ENCODE data around the gene ADGRA1. TPM values are rescaled to one million over a fixed set of nuclear protein-coding genes. Genes with fewer than 3 reads are reported as not detected.

ADGRA1 gene
- total RNA-seq, 1 donor from 2014 or later: not detected

DNA sequence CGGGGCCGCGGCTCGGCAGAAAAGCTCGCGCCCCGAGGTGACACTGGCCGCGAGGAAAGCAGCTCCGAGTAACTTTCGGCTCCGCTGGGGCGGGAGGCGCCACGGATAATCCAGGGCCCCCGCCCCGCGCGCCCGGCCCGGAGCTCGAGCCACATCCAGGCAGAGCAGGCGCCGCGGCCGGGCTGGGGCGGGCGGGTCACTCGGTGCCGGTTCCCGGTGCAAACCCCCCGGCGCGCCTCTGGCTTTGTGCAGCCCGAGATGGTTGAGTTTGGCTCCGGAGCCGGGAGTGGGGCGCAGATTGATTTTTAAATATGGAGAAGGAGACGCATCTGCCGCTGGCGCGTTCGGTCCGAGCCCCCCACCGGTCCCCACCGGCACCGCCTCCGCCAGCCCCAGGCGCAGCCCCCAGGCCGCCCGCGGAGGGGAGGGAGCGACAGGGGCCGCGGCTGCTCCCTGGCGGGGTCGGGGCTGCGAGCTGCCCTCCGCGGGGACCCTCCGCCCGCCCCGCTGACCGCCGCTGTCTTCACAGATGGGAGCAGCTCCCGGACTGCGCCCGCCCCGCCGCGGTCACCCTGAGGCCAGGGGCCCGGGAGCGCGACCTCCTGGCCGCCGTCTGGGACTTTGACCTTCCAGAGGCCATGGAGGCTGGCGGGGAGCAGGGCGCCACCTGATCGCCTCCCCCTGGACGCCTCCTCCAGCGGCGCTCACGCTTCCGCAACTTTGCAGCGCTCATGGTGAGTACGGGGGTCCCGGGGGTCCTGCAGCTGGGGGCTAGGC, 643 bp downstream of the ADGRA1 start:
- no peak for DNase-seq
- H3K4me1 Mint-ChIP-seq: no peaks in the 10 kb centered on the region

DNA sequence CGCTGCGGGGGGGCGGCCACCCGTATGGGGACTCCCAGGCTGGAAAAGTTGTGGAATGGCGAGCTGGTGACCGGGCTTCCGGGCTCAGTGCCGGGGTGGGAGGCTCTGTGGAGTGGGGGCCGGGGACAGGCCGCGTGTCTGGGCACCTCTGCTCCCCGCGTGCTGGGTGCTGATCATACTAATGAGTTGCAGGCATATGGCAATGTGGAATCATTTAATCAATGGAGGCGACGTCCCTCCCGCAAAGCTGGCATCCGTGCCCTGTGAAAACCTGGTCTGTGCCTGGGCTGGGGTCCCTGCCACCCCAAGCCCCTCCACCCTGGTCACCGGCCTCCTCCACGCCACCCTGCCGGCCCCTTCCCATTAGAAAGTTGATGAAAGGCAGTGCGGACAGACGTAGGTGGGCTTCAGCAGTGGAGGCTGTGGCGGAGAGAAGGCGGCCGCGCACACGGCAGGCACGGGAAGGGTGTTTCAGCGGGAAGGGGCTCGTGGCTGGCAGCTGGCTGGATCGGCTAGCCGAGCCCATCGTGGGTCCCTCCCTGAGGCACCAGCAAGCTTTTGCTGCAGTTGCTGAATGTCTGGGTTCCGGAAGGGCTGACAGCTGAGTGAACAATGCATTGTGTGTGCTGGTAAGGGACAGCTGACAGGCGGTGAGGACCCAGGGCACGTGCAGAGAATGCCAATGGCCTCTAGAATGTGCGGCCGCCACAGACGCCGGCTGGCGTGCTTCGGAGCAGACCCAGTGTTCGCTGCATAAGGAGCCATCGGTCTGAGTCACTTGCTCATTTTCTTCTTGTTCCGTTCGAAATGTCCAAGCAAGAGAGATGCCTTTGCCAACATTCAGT, 1.5 kb downstream of the ADGRA1 start:
- H3K9me3 Mint-ChIP-seq: no peaks in the 10 kb centered on the region
- intact Hi-C loops (cut with micrococcal nuclease): no loop called here
- peaks cover 13% of the 10 kb centered on the region for H3K27me3 Mint-ChIP-seq
- H3K4me3 Mint-ChIP-seq: no peak overlapping the region
- H3K4me1 Mint-ChIP-seq: no peaks in the 10 kb centered on the region
- DNase-seq: no peak
- H3K36me3 Mint-ChIP-seq (ENCODE audit: low read depth): no peaks in the 10 kb centered on the region
- no peak overlapping the region for H3K27ac Mint-ChIP-seq

More for the DNA sequence above, 643 bp downstream of the ADGRA1 start:
- Mint-ChIP-seq H3K36me3 (ENCODE audit: low read depth) (no peaks in the 10 kb centered on the region), H3K4me3 (no peak overlapping the region), H3K27me3 (peaks cover 13% of the 10 kb centered on the region), H3K27ac (no peak overlapping the region), H3K9me3 (no peaks in the 10 kb centered on the region)
- intact Hi-C loops (cut with micrococcal nuclease): no loop called here

DNA sequence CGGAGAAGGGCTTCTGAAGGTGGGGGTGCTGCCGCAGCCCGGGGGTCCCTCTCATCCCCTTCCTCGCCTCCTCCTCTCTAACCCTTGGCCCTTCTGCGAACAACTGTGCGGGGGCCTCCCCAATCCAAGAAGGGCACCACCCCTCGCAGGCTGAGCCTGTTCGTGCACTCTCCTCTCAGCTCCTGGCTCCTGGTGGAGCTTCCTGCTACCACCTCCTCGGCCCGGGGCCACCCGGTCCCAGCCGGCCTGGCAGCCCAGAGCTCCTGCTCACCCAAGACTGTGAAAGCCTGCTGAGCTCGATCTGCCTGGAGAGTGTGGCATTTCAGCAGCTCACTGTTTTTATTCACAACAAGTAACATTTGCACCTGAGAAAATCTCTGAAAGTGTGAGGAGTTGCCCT, 2.4 kb downstream of the ADGRA1 start:
- no peaks in the 10 kb centered on the region for H3K9me3 Mint-ChIP-seq
- intact Hi-C loops (cut with micrococcal nuclease): no loop called here
- no peak overlapping the region for H3K27ac Mint-ChIP-seq
- H3K4me1 Mint-ChIP-seq: no peaks in the 10 kb centered on the region
- no peaks in the 10 kb centered on the region for H3K36me3 Mint-ChIP-seq (ENCODE audit: low read depth)
- peaks cover 13% of the 10 kb centered on the region for H3K27me3 Mint-ChIP-seq
- H3K4me3 Mint-ChIP-seq: no peak overlapping the region
- no peak for DNase-seq

DNA sequence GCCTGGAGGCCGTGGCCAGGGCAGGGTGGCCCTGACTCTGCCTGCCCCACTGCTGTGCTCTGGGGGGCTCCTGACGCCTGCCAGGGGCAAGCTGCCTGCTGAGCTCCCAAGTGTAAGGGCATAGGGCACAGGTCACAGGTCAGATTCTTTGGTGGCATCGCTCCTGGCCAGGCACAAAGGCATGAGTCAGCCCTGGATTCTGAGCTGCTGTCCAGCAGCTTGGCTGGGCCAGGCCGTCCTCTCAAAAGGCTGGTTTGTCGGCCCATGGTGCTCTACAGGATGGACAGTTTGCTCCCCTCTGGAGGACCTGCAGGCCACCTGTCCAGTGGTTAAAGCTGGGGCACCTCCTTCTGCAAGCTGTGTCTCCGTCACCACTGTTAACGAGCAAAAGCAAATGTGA, 2.9 kb downstream of the ADGRA1 start:
- peaks cover 13% of the 10 kb centered on the region for H3K27me3 Mint-ChIP-seq
- intact Hi-C loops (cut with micrococcal nuclease): no loop called here
- H3K4me1 Mint-ChIP-seq: no peaks in the 10 kb centered on the region
- H3K36me3 Mint-ChIP-seq (ENCODE audit: low read depth): no peaks in the 10 kb centered on the region
- no peak for DNase-seq
- H3K4me3 Mint-ChIP-seq: no peak overlapping the region
- H3K9me3 Mint-ChIP-seq: no peaks in the 10 kb centered on the region
- H3K27ac Mint-ChIP-seq: no peak overlapping the region

DNA sequence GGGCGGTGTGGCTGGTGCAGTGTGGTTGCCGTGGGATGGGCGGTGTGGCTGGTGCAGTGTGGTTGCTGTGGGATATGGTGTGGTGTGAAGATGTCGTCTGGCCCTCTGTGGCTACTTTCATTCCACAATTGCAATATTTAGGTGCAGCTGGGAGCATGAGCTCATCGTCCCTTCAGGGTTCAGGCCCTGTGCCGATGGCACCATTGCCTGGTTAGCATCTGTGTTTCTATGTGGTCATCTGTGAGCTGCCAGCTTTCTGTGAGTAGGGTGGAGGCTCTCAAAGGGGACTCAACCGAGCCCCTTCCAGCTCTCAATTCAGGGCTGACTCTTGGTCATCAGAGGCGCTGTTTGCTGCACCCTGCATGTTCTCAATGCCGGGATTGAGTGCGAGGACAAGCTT, 3.6 kb downstream of the ADGRA1 start:
- Mint-ChIP-seq H3K9me3 (no peaks in the 10 kb centered on the region), H3K4me1 (no peaks in the 10 kb centered on the region), H3K36me3 (ENCODE audit: low read depth) (no peaks in the 10 kb centered on the region), H3K27ac (no peak overlapping the region), H3K4me3 (no peak overlapping the region), H3K27me3 (peaks cover 13% of the 10 kb centered on the region)
- no peak for DNase-seq
- intact Hi-C loops (cut with micrococcal nuclease): no loop called here

DNA sequence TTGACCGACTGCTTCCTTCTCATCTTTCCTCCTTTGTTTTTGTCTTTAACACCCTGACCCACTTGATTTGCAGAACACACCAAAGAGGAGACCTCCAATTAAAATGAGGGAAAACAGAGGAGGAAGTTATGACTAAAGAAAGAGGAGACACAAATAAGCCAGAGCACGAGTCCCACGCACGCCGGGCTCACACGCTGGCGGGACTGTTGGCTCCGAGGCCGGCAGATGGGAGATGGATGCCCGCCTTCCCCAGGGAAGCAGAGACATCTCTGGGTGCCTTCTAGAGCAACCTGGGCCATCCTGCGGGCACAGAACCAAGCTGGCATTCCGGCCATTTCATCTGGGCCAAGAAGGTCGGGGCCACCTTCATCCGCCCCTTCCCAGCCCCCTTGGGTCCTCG, 5.6 kb downstream of the ADGRA1 start:
- H3K36me3 Mint-ChIP-seq (ENCODE audit: low read depth): no peaks in the 10 kb centered on the region
- no peak overlapping the region for H3K4me3 Mint-ChIP-seq
- no peaks in the 10 kb centered on the region for H3K4me1 Mint-ChIP-seq
- intact Hi-C loops (cut with micrococcal nuclease): no loop called here
- DNase-seq: no peak
- H3K27ac Mint-ChIP-seq: no peak overlapping the region
- H3K27me3 Mint-ChIP-seq: peaks cover 6% of the 10 kb centered on the region
- H3K9me3 Mint-ChIP-seq: no peaks in the 10 kb centered on the region

DNA sequence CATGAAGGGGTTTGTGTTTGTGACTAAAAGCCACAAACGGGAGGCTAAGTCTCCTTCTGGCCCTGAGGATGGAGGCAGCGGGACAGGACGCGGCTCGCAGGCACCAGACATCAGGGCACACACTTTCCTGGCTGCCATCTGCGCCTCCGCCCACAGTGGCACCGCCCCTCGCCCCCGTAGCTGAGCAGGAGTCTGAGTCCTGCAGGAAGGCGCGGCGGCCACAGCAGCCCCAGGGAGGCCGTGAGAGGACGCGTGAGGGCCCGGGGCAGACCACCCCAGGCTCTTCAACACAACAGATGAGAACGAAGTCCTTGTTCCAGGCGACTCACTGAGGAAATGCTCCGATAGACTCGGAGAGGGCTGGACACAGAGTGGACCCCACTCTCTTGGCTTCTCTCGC, 6.6 kb downstream of the ADGRA1 start:
- Mint-ChIP-seq H3K27ac (no peak overlapping the region), H3K9me3 (no peaks in the 10 kb centered on the region), H3K4me1 (no peaks in the 10 kb centered on the region), H3K4me3 (no peak overlapping the region), H3K36me3 (ENCODE audit: low read depth) (no peaks in the 10 kb centered on the region), H3K27me3 (peaks cover 4% of the 10 kb centered on the region)
- intact Hi-C loops (cut with micrococcal nuclease): no loop called here
- DNase-seq: no peak

DNA sequence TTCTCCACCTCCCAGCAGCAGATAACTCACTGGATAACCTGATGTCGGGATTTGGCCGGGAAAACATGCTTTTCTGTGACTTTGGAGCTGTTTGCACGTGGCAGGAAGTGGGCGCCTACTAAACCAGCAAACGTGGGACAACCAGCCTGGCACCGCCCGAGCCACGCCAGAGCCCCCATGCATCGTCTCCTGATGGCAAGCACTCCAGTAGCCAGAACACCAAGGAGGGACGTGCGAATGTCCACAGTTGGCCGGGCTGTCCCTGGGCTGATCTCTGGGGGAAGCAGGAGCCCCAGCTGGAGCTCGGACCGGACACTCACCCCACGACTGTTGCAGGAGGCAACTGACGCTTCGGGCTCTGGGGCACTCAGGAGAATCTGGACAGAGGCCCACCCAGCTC, 7.1 kb downstream of the ADGRA1 start:
- Mint-ChIP-seq H3K27me3 (peaks cover 4% of the 10 kb centered on the region), H3K4me3 (no peak overlapping the region), H3K27ac (no peak overlapping the region), H3K9me3 (no peaks in the 10 kb centered on the region), H3K36me3 (ENCODE audit: low read depth) (no peaks in the 10 kb centered on the region), H3K4me1 (no peaks in the 10 kb centered on the region)
- intact Hi-C loops (cut with micrococcal nuclease): no loop called here
- DNase-seq: no peak

DNA sequence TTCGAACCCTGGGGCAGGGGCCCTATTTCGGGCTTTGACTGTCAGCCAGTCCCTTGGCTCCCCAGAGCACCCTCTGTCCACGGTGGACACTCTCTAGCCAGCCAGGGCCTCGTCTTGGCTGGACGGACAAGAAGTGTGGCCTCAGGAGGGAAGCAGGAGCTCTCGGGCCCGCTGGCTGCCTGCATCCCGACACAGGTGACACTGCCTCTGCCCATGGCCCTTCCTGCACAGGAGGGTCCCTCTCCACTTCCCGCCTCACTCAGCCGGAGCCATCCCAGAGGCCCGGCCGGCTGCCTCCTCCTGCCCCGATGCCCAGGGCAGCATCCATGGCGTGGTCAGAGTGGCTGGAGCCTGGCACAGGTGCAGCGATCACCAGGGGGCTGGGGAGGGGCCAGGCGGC, 7.9 kb downstream of the ADGRA1 start:
- peaks cover 4% of the 10 kb centered on the region for H3K27me3 Mint-ChIP-seq
- no peak overlapping the region for H3K4me3 Mint-ChIP-seq
- intact Hi-C loops (cut with micrococcal nuclease): no loop called here
- DNase-seq: no peak
- no peaks in the 10 kb centered on the region for H3K9me3 Mint-ChIP-seq
- H3K27ac Mint-ChIP-seq: no peak overlapping the region
- no peaks in the 10 kb centered on the region for H3K36me3 Mint-ChIP-seq (ENCODE audit: low read depth)
- H3K4me1 Mint-ChIP-seq: no peaks in the 10 kb centered on the region

DNA sequence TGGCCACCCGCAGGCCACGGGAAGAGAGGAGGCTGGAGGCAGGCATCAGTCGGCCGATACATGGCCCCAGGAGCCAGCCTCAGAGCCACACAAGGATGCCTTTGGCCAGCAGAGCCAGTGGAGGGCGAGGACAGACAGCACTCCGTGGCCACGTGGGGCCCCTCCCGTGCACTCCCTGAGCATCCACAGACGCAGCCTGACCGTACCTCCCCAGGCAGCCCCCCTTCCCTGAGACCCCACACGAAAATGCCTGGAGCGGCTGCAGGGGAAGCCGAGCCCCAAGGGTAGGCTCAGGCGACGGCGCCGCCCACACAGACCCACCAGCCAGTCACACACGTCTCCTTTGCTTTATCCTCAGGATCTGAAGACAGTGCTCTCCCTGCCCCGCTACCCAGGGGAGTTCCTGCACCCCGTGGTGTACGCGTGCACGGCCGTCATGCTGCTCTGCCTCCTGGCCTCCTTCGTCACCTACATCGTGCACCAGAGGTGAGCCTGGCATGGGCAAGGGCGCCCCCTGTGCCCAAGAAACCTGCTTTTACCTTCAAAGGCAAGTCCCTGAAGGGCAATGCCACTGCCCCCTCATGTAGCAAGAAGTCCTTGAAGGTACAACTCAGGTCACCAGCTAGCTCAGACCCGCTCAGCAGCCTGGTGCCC, 9.0 kb downstream of the ADGRA1 start:
- Mint-ChIP-seq H3K4me1 (no peaks in the 10 kb centered on the region), H3K9me3 (no peaks in the 10 kb centered on the region), H3K27ac (no peak overlapping the region), H3K4me3 (no peak overlapping the region), H3K36me3 (ENCODE audit: low read depth) (no peaks in the 10 kb centered on the region), H3K27me3 (peaks cover 2% of the 10 kb centered on the region)
- intact Hi-C loops (cut with micrococcal nuclease): no loop called here
- no peak for DNase-seq

DNA sequence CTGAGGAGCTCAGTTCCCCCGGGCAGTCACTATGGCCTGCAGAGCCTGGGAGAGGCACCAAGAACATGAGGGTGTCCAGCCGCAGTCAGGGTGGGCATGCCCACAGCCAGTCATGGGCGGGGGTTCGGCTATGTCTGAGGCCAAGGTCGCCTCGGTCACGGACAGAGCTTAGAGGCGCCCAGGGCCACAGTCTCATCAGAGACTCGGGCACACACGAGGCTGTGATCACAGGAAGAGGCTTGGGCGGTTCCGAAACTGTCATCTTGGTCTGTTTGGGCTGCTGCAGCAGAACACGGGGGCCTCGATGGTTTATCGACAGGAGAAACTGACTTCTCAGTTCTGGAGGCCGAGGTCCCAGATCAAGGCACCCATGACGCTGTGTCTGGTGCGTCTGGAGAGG, 9.7 kb downstream of the ADGRA1 start:
- no peak for DNase-seq
- H3K27me3 Mint-ChIP-seq: peaks cover 4% of the 10 kb centered on the region
- no peak overlapping the region for H3K27ac Mint-ChIP-seq
- no peaks in the 10 kb centered on the region for H3K36me3 Mint-ChIP-seq (ENCODE audit: low read depth)
- intact Hi-C loops (cut with micrococcal nuclease): no loop called here
- no peaks in the 10 kb centered on the region for H3K9me3 Mint-ChIP-seq
- H3K4me3 Mint-ChIP-seq: no peak overlapping the region
- no peaks in the 10 kb centered on the region for H3K4me1 Mint-ChIP-seq

DNA sequence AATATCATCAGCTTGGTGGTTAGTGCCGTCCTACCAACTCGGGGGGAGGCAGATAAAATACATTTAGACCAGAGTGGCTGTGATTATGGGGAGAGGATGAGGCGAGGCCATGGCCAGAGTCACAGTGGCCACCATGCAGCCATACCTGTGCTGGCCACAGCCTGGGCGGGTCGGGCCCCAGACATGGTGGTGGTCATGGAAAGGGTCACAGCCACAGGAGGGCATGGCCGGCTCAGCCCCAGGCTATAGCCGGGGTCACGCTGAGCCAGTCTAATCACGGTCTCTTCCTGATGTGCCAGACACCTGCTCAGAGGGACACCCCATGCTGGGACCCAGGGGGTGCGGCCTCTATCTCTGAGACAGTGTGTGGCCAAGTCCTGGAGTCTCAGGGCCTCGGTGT, 10.2 kb downstream of the ADGRA1 start:
- no peak for DNase-seq
- intact Hi-C loops (cut with micrococcal nuclease): no loop called here
- Mint-ChIP-seq H3K9me3 (no peaks in the 10 kb centered on the region), H3K27me3 (peaks cover 4% of the 10 kb centered on the region), H3K4me1 (no peaks in the 10 kb centered on the region), H3K4me3 (no peak overlapping the region), H3K27ac (no peak overlapping the region), H3K36me3 (ENCODE audit: low read depth) (no peaks in the 10 kb centered on the region)

DNA sequence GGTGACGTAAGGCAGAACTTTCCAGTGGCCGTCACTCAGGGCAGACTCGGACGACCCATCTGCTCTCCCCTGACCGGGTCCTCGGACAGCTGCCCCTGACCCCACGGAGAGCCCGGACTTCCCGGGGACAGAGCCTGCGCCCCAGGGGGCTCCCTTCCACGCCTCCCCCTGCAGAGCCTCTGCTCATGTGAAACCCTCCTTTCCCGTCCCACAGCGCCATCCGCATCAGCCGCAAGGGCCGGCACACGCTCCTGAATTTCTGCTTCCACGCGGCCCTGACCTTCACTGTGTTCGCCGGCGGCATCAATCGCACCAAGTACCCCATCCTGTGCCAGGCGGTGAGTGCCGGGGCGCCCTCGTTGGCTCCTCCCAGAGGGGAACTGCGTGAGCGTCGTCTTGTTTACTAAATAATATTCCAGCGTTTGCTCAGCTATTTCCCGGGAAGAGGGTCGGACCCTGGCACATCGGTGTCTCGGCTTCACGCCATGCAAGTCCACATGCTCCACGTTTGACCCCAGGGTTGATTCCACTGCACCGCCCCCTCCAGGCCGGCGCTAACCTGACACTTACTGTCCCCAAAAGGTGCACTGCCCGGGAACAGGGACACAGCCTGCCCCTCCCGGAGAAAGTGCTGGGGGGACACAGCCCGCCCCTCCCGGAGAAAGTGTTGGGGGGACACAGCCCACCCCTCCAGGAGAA, 10.9 kb downstream of the ADGRA1 start:
- intact Hi-C loops (cut with micrococcal nuclease): no loop called here
- H3K4me1 Mint-ChIP-seq: no peaks in the 10 kb centered on the region
- H3K27me3 Mint-ChIP-seq: peaks cover 4% of the 10 kb centered on the region
- no peak overlapping the region for H3K27ac Mint-ChIP-seq
- DNase-seq: no peak
- no peak overlapping the region for H3K4me3 Mint-ChIP-seq
- no peaks in the 10 kb centered on the region for H3K36me3 Mint-ChIP-seq (ENCODE audit: low read depth)
- no peaks in the 10 kb centered on the region for H3K9me3 Mint-ChIP-seq

DNA sequence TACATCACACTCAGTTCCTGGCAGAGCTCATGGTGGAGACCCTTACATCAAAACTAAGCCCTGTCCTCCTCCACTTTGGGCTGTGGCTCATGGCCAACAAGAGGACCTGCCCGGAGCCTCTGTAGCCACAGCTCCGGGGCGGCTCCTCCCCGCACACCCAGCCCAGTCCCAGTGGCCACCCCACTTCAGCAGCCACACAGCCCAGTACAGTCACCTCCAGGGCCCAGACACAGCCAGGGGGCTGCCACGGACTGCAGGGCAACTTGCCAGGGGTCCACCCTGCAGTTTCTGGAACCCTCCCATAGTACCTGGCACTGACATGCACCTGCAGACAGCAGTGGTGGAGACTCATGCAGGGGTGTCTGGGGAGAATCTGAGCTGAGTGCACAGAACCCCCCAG, 11.8 kb downstream of the ADGRA1 start:
- H3K27ac Mint-ChIP-seq: no peak overlapping the region
- H3K4me1 Mint-ChIP-seq: no peaks in the 10 kb centered on the region
- no peak overlapping the region for H3K4me3 Mint-ChIP-seq
- H3K27me3 Mint-ChIP-seq: peaks cover 4% of the 10 kb centered on the region
- DNase-seq: no peak
- H3K9me3 Mint-ChIP-seq: no peaks in the 10 kb centered on the region
- no peaks in the 10 kb centered on the region for H3K36me3 Mint-ChIP-seq (ENCODE audit: low read depth)
- intact Hi-C loops (cut with micrococcal nuclease): no loop called here
